ENCODE data around the gene DKK1. TPM values are rescaled to one million over a fixed set of nuclear protein-coding genes. Genes with fewer than 3 reads are reported as not detected.

The DKK1 gene
- total RNA-seq, 2 donors from 2014 or later = 0.82 TPM; not detected in 1

GRCh38 chr10:52276163-52276562 is 37.9 kb upstream of the DKK1 start:
- Histone ChIP-seq H3K9me3 (no peaks in the 10 kb centered on the region), H3K4me1 (no peaks in the 10 kb centered on the region), H3K9ac (ENCODE audit: low read depth in 2 of 2, low read length in 2 of 2) (no peak overlapping the region), H3K4me3 (no peak overlapping the region), H3K27ac (no peak overlapping the region), H3K36me3 (no peaks in the 10 kb centered on the region), H3K27me3 (no peaks in the 10 kb centered on the region)
- no peak for DNase-seq
- intact Hi-C loops (cut with DNase I) = no loop called here
- no peak for TF ChIP-seq CTCF (IDR thresholded peaks at IDR 0.05)

- H3K27ac ChIP-seq = no peak overlapping the region
- no peak for DNase-seq
- no peak overlapping the region for H3K4me3 ChIP-seq
- TF ChIP-seq CTCF (IDR thresholded peaks at IDR 0.05) = no peak
- H3K9me3 ChIP-seq = no peaks in the 10 kb centered on the region
- no peaks in the 10 kb centered on the region for H3K27me3 ChIP-seq
- H3K36me3 ChIP-seq = no peaks in the 10 kb centered on the region
- no peak overlapping the region for H3K9ac ChIP-seq (ENCODE audit: low read depth in 2 of 2, low read length in 2 of 2)
- intact Hi-C loops (cut with DNase I) = no loop called here
- no peaks in the 10 kb centered on the region for H3K4me1 ChIP-seq
Measured at GRCh38 chr10:52276986-52277385, 37.1 kb upstream of the DKK1 start.

DNA sequence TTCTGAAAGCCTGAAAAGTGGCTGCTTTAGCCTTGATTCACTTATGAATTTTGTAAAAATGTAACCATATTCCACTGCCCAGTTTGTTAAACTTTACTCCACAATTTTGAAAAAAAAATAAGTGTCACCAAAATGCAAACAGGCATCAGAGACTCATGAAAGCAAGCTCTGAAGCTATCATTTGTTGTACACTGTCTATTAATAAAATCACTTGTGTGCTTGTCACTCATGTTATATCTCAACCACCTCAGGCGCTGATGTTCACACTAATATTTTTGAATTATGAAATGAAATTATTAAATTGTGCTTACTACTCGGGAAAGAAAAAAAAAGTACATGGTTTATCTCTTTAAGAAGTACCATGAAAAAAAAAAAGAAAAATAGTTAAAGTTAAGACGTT is 34.5 kb upstream of the DKK1 start:
- no peak overlapping the region for H3K4me3 ChIP-seq
- no peak for TF ChIP-seq CTCF (IDR thresholded peaks at IDR 0.05)
- no peak overlapping the region for H3K9ac ChIP-seq (ENCODE audit: low read depth in 2 of 2, low read length in 2 of 2)
- H3K27me3 ChIP-seq = no peaks in the 10 kb centered on the region
- intact Hi-C loops (cut with DNase I) = no loop called here
- no peak for DNase-seq
- H3K4me1 ChIP-seq = no peaks in the 10 kb centered on the region
- no peak overlapping the region for H3K27ac ChIP-seq
- no peaks in the 10 kb centered on the region for H3K36me3 ChIP-seq
- H3K9me3 ChIP-seq = no peaks in the 10 kb centered on the region

GRCh38 chr10:52280051-52280450 is 34.0 kb upstream of the DKK1 start:
- Histone ChIP-seq H3K4me3 (no peak overlapping the region), H3K4me1 (no peaks in the 10 kb centered on the region), H3K36me3 (no peaks in the 10 kb centered on the region), H3K9ac (ENCODE audit: low read depth in 2 of 2, low read length in 2 of 2) (no peak overlapping the region), H3K27ac (no peak overlapping the region), H3K9me3 (no peaks in the 10 kb centered on the region), H3K27me3 (no peaks in the 10 kb centered on the region)
- no peak for DNase-seq
- no peak for TF ChIP-seq CTCF (IDR thresholded peaks at IDR 0.05)
- intact Hi-C loops (cut with DNase I) = no loop called here

DNA sequence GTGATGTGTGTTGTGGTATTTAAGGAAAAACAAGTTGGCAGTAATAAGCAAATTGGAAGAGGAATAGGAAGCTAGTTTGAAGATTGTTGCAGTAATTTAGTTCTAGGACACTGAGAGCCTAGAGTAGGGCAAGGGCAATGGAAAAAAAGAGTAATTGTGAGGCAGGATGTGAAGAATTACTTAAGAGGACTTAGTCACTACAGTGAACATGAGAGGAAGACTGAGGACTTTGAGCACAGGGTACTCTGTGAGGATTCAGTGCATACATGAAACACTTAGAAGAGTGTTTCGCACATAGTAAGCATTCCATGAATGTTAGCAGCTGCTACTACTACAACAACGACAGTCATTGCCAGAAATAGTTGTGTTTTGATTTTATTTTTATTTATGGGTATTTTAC is 30.9 kb upstream of the DKK1 start:
- intact Hi-C loops (cut with DNase I) = no loop called here
- Histone ChIP-seq H3K9ac (ENCODE audit: low read depth in 2 of 2, low read length in 2 of 2) (no peak overlapping the region), H3K36me3 (no peaks in the 10 kb centered on the region), H3K27me3 (no peaks in the 10 kb centered on the region), H3K4me1 (no peaks in the 10 kb centered on the region), H3K4me3 (no peak overlapping the region), H3K27ac (no peak overlapping the region), H3K9me3 (no peaks in the 10 kb centered on the region)
- TF ChIP-seq CTCF (IDR thresholded peaks at IDR 0.05) = no peak
- no peak for DNase-seq
